Loucy (cell line): Measurements from ENCODE around the gene ARL14EP.

Experiments
- EZH2phosphoT487 ChIP-seq: fragments of 200-600 bp; IDR thresholded peaks from 2 replicates; pipeline ENCODE4 v1.6.1; 2018; ENCODE audit warnings: antibody characterized with exemption, mild to moderate bottlenecking, moderate library complexity, borderline replicate concordance
- TF ChIP-seq, protein P1 (sequence below): fragments of 200-600 bp; sonication (generic); conservative IDR thresholded peaks from 2 replicates; pipeline ENCODE4 v1.5.1; 2014; ENCODE audit warnings: mild to moderate bottlenecking, antibody characterized with exemption, low read length

DNA sequence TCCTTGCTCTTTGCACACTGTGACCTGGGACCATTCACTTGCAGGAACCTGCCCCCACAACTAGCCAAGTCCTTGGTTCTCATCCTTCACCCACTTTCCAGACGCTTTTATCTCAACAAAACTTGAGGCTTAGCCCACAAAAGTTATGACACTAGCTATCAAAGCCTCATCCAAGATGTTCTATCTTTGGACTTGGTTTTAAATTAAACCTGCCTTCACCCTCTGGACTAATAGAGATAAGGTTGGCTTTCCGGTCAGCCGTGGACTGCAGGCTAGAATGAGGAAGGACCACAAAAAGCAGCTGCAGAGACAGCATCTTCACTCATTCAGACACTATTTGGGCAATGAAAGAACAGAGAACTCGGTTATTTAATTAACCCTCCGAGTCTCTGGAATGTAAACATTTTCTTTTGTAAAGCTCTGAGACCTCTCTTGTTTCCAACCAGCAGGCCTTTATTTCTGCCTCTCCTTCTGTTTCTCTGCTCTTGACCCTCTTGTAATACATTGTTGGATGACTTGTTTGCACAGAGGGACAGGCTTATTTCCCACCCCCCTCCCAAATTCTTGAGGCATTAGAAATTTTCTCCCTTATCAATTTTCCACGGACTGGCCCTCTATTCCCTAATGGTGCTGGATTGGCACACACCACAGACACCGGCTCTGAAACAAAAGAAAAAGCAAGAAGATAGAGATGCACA lies 41.4 kb downstream of the ARL14EP start:
- TF ChIP-seq, protein P1, sequence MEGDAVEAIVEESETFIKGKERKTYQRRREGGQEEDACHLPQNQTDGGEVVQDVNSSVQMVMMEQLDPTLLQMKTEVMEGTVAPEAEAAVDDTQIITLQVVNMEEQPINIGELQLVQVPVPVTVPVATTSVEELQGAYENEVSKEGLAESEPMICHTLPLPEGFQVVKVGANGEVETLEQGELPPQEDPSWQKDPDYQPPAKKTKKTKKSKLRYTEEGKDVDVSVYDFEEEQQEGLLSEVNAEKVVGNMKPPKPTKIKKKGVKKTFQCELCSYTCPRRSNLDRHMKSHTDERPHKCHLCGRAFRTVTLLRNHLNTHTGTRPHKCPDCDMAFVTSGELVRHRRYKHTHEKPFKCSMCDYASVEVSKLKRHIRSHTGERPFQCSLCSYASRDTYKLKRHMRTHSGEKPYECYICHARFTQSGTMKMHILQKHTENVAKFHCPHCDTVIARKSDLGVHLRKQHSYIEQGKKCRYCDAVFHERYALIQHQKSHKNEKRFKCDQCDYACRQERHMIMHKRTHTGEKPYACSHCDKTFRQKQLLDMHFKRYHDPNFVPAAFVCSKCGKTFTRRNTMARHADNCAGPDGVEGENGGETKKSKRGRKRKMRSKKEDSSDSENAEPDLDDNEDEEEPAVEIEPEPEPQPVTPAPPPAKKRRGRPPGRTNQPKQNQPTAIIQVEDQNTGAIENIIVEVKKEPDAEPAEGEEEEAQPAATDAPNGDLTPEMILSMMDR = no peak
- TF ChIP-seq EZH2phosphoT487 = no peak
